Measurements from ENCODE around the gene MAGEB1.

DNA sequence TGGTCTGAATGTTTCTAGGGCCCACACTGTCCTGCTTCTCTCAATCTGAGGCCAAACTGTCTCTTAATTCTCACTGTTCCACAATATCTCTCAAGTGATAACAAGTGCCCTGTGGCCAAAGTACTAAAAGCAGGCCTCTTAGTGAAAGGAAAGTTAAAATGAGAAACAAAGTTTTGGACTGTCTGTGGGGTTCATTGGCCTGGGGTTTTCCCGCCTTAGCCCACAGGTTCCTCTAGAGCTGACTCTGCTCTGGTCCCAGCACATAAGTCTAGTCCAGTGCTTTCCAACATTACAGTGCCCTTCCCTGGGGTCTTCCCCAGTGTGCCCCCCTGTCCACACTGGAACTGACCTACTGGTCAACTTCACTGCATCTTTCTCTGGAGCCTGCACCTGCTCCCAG, 6.3 kb downstream of the MAGEB1 start:
- no peak for TF ChIP-seq ZNF70 (CRISPR knock-in tag; IDR thresholded peaks at IDR 0.05)
- TF ChIP-seq, protein P1, sequence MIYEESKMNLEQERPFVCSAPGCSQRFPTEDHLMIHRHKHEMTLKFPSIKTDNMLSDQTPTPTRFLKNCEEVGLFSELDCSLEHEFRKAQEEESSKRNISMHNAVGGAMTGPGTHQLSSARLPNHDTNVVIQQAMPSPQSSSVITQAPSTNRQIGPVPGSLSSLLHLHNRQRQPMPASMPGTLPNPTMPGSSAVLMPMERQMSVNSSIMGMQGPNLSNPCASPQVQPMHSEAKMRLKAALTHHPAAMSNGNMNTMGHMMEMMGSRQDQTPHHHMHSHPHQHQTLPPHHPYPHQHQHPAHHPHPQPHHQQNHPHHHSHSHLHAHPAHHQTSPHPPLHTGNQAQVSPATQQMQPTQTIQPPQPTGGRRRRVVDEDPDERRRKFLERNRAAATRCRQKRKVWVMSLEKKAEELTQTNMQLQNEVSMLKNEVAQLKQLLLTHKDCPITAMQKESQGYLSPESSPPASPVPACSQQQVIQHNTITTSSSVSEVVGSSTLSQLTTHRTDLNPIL (CRISPR knock-in tag; IDR thresholded peaks at IDR 0.05; ENCODE audit: low read depth), result no peak
- TF ChIP-seq ZFP3 (CRISPR knock-in tag; IDR thresholded peaks at IDR 0.05), result no peak
- TF ChIP-seq, protein P2, sequence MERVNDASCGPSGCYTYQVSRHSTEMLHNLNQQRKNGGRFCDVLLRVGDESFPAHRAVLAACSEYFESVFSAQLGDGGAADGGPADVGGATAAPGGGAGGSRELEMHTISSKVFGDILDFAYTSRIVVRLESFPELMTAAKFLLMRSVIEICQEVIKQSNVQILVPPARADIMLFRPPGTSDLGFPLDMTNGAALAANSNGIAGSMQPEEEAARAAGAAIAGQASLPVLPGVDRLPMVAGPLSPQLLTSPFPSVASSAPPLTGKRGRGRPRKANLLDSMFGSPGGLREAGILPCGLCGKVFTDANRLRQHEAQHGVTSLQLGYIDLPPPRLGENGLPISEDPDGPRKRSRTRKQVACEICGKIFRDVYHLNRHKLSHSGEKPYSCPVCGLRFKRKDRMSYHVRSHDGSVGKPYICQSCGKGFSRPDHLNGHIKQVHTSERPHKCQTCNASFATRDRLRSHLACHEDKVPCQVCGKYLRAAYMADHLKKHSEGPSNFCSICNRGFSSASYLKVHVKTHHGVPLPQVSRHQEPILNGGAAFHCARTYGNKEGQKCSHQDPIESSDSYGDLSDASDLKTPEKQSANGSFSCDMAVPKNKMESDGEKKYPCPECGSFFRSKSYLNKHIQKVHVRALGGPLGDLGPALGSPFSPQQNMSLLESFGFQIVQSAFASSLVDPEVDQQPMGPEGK (CRISPR knock-in tag; IDR thresholded peaks at IDR 0.05; ENCODE audit: borderline replicate concordance), result no peak
- TF ChIP-seq OSR1 (CRISPR knock-in tag; IDR thresholded peaks at IDR 0.05), result no peak
- TF ChIP-seq, protein P3, sequence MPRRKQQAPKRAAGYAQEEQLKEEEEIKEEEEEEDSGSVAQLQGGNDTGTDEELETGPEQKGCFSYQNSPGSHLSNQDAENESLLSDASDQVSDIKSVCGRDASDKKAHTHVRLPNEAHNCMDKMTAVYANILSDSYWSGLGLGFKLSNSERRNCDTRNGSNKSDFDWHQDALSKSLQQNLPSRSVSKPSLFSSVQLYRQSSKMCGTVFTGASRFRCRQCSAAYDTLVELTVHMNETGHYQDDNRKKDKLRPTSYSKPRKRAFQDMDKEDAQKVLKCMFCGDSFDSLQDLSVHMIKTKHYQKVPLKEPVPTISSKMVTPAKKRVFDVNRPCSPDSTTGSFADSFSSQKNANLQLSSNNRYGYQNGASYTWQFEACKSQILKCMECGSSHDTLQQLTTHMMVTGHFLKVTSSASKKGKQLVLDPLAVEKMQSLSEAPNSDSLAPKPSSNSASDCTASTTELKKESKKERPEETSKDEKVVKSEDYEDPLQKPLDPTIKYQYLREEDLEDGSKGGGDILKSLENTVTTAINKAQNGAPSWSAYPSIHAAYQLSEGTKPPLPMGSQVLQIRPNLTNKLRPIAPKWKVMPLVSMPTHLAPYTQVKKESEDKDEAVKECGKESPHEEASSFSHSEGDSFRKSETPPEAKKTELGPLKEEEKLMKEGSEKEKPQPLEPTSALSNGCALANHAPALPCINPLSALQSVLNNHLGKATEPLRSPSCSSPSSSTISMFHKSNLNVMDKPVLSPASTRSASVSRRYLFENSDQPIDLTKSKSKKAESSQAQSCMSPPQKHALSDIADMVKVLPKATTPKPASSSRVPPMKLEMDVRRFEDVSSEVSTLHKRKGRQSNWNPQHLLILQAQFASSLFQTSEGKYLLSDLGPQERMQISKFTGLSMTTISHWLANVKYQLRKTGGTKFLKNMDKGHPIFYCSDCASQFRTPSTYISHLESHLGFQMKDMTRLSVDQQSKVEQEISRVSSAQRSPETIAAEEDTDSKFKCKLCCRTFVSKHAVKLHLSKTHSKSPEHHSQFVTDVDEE (CRISPR knock-in tag; IDR thresholded peaks at IDR 0.05), result no peak
- no peak for TF ChIP-seq CSDC2 (CRISPR knock-in tag; IDR thresholded peaks at IDR 0.05)
- no peak for TF ChIP-seq ZNF565 (CRISPR knock-in tag; conservative IDR thresholded peaks at IDR 0.05; ENCODE audit: low read depth)
- no peak for TF ChIP-seq SNAI2 (CRISPR knock-in tag; IDR thresholded peaks at IDR 0.05)
- no peak for TF ChIP-seq ZFP30 (CRISPR knock-in tag; IDR thresholded peaks at IDR 0.05)
- TF ChIP-seq ARNTL (CRISPR knock-in tag; IDR thresholded peaks at IDR 0.05; ENCODE audit: borderline replicate concordance, low read depth), result no peak
- TF ChIP-seq, protein P4, sequence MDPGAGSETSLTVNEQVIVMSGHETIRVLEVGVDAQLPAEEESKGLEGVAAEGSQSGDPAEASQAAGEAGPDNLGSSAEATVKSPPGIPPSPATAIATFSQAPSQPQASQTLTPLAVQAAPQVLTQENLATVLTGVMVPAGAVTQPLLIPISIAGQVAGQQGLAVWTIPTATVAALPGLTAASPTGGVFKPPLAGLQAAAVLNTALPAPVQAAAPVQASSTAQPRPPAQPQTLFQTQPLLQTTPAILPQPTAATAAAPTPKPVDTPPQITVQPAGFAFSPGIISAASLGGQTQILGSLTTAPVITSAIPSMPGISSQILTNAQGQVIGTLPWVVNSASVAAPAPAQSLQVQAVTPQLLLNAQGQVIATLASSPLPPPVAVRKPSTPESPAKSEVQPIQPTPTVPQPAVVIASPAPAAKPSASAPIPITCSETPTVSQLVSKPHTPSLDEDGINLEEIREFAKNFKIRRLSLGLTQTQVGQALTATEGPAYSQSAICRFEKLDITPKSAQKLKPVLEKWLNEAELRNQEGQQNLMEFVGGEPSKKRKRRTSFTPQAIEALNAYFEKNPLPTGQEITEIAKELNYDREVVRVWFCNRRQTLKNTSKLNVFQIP (CRISPR knock-in tag; IDR thresholded peaks at IDR 0.05; ENCODE audit: borderline replicate concordance, low read depth), result no peak
- TF ChIP-seq, protein P5, sequence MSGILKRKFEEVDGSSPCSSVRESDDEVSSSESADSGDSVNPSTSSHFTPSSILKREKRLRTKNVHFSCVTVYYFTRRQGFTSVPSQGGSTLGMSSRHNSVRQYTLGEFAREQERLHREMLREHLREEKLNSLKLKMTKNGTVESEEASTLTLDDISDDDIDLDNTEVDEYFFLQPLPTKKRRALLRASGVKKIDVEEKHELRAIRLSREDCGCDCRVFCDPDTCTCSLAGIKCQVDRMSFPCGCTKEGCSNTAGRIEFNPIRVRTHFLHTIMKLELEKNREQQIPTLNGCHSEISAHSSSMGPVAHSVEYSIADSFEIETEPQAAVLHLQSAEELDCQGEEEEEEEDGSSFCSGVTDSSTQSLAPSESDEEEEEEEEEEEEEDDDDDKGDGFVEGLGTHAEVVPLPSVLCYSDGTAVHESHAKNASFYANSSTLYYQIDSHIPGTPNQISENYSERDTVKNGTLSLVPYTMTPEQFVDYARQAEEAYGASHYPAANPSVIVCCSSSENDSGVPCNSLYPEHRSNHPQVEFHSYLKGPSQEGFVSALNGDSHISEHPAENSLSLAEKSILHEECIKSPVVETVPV (CRISPR knock-in tag; IDR thresholded peaks at IDR 0.05), result no peak

Measured in SK-N-SH treated with all-trans-retinoic acid at 6 μM for 48 hours (cell line).